GM18511 (cell line): Measurements from ENCODE around the gene SLC25A22.

Source experiments
- ATAC-seq: cut with Tn5 transposase; IDR thresholded peaks from one replicate; pipeline ENCODE4 v1.9.1; 2021; ENCODE audit warnings: mild to moderate bottlenecking, moderate library complexity; ENCODE audit not compliant: unreplicated experiment

Gene SLC25A22

DNA sequence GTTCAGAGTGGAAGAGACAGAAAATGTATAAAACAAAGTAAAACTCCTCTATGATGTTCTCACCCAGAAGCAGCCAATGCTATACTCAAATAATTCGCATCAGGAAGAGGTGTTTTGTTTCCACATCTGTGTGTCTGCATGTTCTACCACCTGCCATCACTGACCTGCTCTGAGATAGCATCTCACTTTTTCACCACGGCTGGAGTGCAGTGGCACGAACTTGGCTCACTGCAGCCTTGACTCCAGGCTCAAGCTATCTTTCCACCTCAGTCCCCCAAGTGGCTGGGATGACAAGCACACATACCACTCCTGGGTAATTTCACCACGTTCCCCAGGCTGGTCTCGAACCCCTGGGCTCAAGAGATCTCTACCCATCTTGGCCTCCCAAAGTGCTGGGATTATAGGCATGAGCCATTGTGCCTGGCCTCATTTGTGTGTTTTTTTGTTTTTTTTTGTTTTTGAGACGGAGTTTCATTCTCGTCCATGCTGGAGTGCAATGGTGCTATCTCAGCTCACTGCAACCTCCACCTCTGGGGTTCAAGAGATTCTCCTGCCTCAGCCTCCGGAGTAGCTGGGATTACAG lies 36.5 kb downstream of the SLC25A22 start:
- ATAC-seq, result no peak

- no peak for ATAC-seq
Measured at GRCh38 chr11:760236-760635, 37.8 kb downstream of the SLC25A22 start.

- no peak for ATAC-seq
Measured at GRCh38 chr11:749731-750130, 48.4 kb downstream of the SLC25A22 start.

- peak; percentile 23 for ATAC-seq
Measured at GRCh38 chr11:748007-748359, 50.1 kb downstream of the SLC25A22 start.

DNA sequence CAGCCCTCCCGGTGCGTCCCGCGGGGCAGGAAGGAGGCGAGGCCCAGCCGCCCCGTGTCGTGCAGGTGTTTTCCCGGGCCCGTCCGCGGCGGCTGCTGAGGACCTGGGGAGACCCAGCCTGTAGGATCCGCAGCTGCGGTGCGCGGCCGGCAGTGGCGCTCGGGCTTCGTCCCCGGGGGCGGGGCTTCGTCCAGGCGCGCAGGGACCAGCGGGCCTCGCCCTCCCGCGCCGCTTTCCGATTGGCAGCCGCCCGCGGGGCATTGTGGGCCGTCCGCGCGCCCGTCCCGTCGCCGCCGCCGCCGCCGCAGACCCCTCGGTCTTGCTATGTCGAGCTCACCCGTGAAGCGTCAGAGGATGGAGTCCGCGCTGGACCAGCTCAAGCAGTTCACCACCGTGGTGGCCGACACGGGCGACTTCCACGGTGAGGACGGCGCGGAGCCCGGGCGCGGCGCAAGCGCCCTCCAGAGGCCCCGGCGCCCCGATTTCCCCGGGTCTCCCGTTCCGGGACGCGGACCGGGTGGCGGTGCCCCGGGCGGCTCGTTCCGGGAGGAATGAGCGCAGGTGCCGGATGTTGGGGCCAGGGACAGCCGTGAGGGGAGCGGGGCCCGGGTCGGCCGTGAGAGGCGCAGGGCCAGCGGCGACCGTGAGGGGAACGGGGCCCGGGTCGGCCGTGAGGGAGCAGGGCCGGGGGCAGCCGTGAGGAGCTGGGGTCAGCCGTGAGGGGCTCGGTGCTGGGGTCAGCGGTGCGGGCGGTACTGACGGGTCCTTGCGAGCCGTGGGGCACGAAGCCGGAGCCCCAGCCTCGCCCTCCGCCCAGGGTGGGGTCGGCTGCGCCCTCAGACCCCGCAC lies 50.7 kb downstream of the SLC25A22 start, which contains the start of gene TALDO1:
Gene TALDO1 (plus strand): TSS at position 307 of the 849 bp plus-strand sequence. CDS start 18 bp downstream, at position 325.
- peak; percentile 88 for ATAC-seq

DNA sequence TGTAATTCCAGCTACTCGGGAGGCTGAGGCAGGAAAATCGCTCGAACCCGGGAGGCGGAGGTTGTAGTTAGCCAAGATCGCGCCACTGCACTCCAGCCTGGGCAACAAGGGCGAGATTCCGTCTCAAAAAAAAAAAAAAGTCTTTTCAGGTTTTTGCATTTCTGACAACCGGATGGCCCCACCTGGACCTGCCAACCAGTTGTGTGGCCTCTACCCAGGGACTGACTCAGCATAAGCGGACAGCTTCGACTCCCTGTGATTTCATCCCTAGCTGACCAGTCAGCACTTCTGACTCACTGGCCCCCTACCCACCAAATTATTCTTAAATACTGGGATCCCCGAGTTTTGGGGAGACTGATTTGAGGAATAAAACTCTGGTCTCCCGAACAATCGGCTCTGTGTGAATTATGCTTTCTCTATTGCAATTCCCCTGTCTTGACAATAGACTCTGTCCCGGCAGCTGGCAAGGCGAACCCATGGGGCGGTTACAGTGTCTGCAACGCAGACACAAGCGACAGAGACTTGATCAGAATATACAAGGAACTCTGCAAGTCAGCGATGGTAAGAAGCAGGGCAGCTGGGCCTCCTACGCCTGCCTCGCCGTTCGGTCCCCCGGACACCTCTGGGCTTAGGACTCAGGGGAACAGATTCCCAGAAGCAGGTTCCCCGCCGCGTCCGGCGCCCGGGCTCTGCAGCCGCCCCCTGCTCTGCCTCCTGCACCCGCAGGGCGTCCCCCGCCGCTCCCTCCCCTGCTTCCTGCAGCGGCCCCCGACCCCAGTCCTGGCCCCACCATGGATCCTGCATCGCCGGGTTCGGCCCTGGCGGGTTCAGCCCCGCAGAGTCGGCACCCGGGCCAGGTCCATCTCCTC lies 51.6 kb downstream of the SLC25A22 start:
- ATAC-seq, result peak; percentile 36

GRCh38 chr11:745428-745827 lies 52.7 kb downstream of the SLC25A22 start:
- no peak for ATAC-seq

DNA sequence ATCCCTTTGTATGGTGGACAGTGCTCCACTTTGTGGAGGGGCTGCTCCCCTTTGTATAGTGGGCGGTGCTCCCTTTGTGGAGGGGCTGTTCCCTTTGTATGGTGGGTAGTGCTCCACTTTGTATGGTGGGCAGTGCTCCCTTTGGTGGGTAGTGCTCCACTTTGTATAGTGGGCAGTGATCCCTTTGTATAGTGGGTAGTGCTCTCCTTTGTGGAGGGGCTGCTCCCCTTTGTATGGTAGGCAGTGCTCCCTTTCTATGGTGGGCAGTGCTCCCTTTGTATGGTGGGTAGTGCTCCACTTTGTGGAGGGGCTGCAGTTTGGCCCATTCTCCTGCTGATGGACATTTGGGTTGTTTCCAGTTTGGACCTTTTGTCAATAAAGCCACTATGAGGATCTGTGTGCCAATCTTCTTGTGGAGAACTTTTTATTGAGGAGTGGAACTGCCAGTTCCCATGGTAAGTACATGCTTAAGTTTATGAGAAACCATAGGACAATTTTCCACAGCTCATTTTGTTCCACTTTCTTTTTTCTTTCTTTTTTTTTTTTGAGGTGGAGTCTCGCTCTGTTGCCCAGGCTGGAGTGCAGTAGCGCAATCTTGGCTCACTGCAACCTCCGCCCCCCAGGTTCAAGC lies 55.4 kb downstream of the SLC25A22 start:
- ATAC-seq, result no peak

DNA sequence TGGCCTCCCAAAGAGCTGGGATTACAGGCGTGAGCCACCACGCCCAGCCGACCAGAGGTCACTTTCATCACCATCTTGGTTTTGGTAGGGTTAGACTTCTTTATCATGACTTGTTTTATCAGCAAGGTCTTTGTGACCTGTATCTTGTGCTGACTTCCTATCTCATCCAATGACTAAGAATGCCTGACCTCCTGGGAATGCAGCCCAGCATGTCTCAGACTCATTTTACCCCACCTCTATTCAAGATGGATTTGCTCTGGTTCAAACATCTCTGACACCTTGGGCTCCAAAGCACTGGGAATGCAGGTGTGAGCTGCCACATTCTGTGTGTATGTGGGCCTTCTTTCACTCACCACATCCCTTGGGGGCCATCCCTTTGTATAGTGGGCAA lies 55.9 kb downstream of the SLC25A22 start:
- no peak for ATAC-seq
